NB4 (cell line): ENCODE results near the gene SOWAHB.

ENCODE experiments used
- MYC ChIP-seq: IDR thresholded peaks from 2 replicates; pipeline ENCODE4 v1.6.1; 2011; ENCODE audit warnings: low read depth, low read length
- TF ChIP-seq, protein P1 (sequence below): IDR thresholded peaks from one replicate; pipeline ENCODE4 v1.5.1; 2012; ENCODE audit warnings: low read depth, low read length

DNA sequence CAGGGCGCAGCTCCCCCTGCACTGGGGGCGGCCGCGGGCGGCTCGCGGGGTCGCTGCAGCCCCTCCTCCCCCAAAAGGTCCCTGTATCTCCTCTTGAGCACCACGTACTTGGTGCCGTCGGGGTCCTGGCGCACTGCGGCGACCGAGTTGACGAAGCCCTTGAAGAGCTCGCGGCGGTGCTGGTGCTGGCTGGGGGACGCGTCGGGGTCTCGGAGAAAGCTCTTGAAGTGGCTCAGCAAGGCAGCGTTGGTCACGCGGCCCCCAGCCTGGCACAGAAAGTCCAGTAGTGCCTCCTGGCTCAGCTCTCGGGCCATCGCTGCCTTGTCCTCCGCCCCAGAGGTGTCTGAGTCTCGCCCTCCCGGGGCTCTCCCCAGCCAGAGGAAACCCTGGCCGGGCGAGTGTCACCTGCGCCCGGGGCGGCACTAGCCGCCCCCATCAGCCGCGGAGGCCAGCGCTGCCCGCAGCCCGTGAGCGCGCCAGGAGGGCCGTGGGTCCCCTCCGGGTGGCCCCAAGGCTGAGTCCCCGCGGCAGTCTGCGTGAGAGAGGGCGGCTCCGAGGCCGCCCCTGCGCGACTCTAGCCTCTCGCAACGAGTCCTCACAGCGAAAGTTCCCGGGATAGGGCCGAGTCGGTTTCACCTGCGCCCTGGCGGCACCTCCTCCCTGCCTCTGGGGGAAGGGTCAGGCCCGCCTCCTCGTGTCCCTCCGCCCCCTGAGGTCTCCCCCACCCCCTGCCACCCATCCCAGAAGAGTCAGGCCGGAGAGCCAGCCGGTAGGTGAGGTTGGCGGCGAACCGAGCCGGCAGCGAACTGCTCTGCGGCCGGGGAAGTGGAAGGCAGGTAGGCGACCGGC lies at the start of gene SOWAHB:
- TF ChIP-seq, protein P1, sequence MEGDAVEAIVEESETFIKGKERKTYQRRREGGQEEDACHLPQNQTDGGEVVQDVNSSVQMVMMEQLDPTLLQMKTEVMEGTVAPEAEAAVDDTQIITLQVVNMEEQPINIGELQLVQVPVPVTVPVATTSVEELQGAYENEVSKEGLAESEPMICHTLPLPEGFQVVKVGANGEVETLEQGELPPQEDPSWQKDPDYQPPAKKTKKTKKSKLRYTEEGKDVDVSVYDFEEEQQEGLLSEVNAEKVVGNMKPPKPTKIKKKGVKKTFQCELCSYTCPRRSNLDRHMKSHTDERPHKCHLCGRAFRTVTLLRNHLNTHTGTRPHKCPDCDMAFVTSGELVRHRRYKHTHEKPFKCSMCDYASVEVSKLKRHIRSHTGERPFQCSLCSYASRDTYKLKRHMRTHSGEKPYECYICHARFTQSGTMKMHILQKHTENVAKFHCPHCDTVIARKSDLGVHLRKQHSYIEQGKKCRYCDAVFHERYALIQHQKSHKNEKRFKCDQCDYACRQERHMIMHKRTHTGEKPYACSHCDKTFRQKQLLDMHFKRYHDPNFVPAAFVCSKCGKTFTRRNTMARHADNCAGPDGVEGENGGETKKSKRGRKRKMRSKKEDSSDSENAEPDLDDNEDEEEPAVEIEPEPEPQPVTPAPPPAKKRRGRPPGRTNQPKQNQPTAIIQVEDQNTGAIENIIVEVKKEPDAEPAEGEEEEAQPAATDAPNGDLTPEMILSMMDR, result no peak
- no peak for TF ChIP-seq MYC
